NCI-H1417 (cell line): ENCODE data around the gene TMEM214.
A peak's percentile ranks its signal among the peaks of the same experiment; 100 is the strongest.
"Not testable (repeated sequence)": the region's sequence is repeated elsewhere in the genome, so short reads cannot be mapped to it uniquely, and the experiment has no call there.

Experiments used
- DNase-seq, 3 experiments: peaks; one replicate each; lab custom pipeline; 2025; lab: John Stamatoyannopoulos, UW

The TMEM214 gene

DNA sequence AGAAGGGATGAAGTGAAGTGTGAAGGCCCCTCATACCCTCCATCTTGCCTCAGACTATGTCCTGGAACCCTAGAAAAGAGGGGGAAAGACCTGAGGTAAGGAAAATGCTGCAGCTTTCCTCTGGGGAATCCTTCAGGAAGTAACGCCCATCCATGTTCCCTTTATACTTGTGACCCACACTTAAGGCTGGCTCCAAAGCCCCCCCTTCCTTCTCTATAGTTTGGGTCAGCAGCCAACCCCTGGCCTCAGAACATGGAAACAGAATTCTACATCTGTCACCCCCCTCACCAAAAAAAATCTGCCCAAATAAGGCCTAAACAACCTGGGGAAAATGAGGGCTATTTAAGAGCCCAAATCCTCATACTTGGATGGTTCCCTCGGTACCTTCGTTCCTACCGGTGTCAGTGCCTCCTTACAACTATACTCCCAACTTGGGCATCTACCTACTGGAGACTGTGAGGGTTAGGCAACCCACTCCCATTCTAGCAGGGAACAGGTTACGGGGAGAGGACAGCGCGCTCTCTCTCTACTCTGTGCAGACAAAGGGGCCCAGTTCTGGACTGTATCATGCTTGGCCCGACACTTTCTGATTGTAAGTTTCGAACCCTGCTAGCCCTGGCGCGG, 38.0 kb downstream of the TMEM214 start:
- no peak for DNase-seq

DNA sequence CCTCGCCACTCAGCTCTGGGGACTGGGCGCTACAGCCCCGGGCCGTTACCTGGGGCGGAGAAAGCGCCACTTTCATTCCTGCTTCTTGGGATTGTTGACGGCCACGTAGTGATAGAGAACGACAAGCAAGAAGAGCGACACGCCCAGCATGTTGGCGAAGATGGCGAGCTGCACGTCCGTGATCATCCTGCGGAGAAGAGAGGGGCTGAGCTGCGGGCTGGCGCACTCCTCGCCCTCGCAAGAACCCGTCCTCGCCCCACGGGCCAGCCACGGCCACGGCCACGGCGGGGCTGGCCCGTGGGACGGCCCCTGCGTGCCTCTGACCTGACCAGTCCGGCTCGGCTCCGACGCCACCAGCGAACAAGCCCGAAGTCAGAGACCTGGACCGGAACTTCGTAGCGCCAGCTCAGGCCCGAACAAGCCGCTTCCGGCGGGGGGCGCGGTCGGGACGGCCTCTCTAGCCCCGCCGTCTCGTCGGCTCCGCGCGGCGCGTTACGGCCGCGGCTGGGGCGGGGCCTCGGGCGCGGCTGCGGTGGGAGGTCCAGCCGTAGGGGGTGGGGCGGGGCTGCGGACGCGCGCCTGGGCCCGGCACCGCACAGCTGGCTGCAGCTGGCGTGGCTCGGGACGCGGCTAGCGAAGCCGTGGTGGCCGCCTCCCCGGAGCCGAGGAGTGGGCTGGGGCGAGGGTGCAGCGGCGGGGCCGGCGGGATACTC, 38.7 kb downstream of the TMEM214 start, which contains the start of gene OST4:
OST4 (minus strand) TSS at position 378 of the 713 bp plus-strand sequence.
- peak; percentile 93 to 98 (median 95) for DNase-seq

DNA sequence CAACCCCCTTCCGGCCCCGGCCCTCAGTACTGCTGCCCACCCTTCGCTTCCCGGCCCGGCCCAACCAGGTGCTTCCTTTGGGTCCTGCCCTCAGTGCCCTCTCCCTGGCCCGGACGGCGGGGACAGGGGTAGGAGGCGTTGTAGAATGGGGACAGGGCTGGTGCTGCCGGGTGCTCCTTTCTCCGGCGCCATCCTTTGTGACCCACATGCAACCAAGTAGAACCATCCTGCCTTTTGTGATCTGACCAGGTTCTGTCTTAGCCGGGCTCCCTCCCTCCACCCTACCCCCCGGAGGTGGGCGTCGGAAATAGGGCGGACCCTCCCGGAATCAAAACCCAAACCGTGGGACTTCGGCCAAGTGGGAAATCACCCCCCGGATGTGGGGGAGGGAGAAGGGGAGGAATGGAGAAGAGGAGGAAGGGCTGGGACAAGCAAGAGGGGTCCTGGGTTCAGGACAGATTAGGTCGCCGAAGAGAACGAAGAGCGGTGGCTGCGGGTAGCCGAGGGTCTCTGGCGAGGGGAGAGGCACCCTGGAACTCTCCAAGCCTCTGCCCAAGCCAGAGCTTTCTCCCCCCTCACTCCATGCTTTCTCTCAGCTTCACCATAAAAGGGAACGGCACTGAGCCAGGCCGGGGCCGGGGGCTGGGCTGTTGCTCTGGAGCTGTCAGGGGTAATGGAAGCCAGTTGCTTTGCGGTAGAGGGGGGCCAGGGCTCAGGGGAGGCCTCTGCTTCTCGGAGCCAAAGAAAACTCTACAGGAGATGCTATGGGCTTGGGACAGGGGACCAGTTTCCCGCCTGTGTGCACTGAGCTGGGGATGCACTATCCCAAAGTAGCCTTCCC, 39.4 kb downstream of the TMEM214 start:
- no peak for DNase-seq

DNA sequence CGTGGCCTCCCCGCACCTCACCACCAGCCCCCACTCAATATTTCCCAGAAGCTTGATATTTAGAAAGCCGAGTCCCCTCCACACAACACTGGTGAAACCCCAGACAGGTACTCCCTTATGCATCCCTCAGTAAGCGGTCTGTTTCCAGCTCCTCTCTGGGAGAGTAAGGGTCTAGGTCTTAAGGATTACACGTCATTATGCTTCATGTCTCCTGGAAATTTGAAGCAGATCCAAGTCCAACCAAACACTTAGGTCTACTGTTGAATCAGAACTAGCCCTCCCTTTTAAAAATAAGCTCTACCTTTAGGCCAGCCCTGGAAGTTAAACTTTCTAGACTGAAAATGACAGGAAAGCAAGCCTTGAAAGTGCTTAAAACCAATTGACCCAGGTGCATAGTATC, 40.2 kb downstream of the TMEM214 start:
- DNase-seq, result no peak

DNA sequence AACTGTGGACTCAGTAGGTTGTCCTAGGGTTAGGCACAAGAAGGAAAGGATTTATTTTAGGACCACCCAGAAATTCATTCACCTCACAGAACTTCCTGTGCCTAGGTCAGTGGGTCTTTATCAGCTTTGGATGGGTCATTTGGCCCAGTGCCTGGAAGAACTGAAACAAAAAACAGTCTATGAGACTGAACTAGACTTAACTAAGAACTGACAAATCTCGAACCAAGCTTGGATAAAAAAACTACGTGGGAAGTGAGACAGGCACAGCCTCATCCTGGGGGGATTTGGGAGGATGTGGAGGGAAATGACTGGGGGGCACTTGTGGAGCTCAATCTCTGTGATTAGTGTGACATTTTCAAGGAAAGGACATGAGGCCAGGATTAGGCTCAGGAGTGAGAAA, 41.0 kb downstream of the TMEM214 start:
- DNase-seq, result no peak

DNA sequence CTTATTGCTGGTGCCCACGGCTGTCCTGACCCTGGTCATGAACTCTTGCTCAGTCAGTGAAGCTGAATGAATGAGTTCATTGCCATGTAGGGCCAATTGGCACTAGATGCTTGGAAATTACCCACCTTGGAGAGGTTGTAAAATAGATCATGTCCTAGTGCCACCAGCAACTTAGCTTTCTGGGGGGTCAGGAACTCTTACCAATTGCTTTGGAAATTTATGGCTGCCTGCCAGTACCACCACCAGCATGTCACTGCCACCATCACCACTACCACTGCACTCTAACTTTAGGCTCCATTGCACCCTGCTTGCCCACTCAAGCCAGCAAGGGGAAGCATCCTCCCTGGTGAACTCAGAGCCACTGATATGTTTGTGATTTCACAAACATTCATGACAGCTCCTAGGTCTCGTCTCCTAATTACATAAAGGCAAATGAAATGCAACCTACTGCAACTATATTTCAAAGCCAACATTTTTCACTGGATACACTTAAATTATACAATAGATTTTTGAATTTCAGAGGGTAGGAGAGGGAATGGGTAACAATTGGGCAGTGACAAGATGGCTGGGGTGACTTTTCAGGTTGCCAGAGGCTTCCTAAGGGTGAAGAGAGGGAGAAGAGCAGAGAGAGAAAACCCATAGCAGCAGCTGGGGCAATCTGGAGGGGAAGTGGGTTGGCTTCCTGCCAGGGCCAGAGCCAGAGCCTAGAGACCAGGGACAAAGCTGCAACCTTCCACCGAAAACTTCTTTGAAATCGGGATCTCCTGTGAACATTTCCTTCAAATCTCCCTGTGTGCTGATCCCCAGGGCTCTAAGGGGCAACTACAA, 42.2 kb downstream of the TMEM214 start:
- DNase-seq, result peak in 1 of 3 experiments; percentile 33

DNA sequence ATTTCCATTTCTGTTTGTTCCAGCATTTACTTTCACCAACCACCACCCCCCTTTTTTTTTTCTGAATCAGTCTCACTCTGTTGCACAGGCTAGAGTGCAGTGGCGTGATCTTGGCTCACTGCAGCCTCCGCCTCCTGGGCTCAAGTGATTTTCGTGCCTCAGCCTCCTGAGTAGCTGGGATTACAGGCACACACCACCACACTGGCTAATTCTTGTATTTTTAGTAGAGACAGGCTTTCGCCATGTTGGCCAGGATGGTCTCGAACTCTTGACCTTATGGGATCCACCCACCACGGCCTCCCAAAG, 42.8 kb downstream of the TMEM214 start:
- not testable (repeated sequence) for DNase-seq

DNA sequence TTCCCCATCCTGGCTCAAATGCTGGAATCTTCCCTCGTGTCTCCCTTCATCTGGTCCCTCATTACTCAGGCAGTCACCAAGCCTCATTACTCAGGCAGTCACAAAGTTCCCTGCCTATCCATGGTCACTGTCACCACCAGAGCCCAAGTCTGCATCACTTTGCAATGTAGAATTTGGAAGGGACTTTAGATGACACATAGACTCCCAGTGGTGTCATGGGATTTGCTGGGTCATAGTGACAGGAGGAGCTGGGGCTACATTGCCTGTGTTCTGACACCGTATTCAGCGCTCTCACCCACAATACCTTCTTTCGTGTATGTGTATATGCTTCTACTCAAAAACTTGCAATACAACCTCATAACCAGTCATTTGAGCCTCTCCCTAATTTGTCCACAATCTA, 43.6 kb downstream of the TMEM214 start:
- DNase-seq, result no peak

DNA sequence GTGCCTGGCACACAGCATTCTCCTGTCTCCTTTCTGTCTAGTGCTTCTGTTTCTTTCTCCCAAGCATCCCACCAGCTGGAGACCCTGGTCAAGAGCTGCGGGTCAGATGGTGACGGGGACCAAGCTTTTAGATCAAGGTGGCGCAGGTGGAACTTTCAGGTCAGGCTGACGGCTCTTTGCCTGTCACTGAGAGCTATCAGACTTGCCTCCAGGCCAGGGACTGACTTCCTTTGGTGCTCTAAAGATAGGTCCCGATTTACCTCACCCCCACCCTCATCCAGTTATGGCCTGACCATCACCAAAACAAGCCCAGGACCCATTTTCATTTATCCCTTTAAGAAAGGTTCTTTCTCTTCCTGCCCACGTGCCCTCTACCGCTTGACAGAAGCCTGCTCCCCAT, 44.5 kb downstream of the TMEM214 start:
- no peak for DNase-seq

DNA sequence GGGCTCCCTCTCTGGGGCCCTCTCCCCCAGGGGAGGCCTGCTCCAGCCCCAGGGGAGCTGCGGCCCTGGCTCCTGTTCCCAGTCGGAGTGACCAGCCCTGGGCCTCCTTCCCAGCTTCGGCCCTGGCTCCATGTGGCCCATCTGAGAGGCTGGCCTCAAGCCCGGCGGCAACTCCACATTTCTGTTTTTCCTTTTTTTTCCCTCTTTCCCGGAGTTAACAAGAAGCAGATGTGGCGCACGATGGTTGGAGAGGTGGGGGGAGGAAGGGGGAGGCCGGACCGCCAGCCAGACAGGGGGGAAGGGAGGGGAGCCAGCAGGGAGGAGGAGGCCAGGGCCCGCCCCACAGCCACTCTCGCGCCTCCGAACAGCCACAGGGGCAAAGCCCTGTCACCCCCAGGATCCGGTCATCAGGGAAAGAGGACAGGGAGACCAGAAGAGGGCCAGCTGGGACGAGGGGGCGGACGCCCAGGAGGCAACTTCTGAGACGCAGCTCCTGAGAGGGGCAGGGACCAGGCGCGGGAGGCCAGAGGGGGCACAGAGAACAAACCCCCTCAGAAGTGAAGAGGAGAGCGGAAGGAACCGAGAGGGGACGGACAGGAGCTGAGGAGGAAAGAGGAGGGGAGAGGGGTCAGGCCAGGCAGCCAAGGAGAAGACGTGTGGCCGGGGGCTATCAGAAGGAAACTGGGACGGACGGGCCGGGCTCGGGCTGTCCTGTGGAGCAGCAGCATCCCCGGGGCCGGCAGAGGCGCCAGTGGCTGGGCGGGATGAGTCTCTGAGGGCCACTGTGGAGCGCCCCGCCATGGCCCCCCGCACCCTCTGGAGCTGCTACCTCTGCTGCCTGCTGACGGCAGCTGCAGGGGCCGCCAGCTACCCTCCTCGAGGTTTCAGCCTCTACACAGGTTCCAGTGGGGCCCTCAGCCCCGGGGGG, 45.8 kb downstream of the TMEM214 start, which contains the start of gene EMILIN1:
EMILIN1 (plus strand) TSS at position 349 of the 928 bp plus-strand sequence; CDS start at position 800, 451 bp downstream.
- no peak for DNase-seq

DNA sequence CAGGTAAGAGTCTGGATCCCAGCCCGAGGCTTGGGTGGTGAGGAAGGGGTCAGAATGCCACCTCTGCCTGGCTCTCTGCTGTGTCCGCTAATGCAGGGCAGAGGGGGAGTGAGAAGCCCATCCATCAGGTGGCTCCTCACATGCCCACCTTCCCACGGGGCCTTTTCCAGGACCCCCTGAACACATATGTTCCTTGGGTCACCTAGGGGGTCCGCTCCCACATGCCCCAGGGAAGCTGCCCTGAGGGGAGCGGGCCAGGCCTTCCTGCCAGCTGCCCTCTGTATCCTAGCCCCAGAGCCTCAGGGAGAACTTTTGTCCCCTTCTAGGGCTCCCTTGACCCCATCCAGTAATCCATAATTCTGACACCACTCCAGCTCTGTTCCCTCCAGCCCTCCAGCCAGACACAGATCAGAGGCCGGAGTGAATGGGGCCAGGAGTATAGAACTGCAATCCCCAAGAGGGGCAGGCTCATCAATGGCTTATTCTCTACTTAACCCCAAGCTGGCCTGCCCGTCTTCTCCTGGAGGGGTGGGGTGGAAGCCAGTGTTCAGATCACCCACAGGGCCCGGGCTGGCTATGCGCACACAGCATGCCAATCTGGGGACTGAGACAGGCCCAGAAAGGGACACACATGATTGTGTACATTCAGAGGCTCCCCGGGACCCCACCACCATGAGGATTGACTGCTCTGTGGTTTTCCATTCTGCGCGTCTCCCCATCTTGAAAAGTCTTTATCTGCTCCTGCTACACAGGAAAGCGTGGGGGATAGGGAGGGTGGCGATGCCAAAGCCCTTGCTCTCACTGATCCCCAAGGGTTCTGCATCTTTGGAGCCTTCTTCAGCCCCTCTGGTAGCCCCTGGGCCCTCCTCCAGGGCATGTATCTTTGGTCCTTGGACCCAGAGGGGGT, 46.7 kb downstream of the TMEM214 start:
- DNase-seq, result no peak

DNA sequence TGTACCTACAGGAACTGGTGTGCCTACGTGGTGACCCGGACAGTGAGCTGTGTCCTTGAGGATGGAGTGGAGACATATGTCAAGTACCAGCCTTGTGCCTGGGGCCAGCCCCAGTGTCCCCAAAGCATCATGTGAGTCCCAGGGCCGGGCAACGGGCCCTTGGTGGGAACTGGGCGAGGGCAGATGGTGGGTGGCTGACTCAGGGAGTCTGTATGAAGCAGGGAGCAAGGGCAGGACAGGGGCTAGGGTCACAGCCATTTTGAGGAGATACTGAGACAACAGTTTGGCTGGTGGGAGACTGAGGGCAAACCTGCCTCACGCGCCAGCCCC, 47.3 kb downstream of the TMEM214 start:
- no peak for DNase-seq

DNA sequence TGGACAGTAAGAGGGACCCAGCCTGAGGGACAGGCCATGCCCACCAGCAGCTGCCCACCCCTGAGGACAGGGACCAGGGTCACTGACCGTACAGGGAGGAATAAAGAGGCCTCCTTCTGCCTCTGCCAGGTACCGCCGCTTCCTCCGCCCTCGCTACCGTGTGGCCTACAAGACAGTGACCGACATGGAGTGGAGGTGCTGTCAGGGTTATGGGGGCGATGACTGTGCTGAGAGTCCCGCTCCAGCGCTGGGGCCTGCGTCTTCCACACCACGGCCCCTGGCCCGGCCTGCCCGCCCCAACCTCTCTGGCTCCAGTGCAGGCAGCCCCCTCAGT, 47.8 kb downstream of the TMEM214 start:
- no peak for DNase-seq

DNA sequence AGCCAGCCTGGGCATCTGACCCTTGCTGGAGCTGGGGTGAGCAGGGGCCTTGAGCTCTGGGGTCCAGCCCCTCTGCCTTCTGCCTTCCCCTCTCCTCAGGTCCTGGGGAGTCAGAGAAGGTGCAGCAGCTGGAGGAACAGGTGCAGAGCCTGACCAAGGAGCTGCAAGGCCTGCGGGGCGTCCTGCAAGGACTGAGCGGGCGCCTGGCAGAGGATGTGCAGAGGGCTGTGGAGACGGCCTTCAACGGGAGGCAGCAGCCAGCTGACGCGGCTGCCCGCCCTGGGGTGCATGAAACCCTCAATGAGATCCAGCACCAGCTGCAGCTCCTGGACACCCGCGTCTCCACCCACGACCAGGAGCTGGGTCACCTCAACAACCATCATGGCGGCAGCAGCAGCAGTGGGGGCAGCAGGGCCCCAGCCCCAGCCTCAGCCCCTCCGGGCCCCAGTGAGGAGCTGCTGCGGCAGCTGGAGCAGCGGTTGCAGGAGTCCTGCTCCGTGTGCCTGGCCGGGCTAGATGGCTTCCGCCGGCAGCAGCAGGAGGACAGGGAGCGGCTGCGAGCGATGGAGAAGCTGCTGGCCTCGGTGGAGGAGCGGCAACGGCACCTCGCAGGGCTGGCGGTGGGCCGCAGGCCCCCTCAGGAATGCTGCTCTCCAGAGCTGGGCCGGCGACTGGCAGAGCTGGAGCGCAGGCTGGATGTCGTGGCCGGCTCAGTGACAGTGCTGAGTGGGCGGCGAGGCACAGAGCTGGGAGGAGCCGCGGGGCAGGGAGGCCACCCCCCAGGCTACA, 49.4 kb downstream of the TMEM214 start:
- no peak for DNase-seq

DNA sequence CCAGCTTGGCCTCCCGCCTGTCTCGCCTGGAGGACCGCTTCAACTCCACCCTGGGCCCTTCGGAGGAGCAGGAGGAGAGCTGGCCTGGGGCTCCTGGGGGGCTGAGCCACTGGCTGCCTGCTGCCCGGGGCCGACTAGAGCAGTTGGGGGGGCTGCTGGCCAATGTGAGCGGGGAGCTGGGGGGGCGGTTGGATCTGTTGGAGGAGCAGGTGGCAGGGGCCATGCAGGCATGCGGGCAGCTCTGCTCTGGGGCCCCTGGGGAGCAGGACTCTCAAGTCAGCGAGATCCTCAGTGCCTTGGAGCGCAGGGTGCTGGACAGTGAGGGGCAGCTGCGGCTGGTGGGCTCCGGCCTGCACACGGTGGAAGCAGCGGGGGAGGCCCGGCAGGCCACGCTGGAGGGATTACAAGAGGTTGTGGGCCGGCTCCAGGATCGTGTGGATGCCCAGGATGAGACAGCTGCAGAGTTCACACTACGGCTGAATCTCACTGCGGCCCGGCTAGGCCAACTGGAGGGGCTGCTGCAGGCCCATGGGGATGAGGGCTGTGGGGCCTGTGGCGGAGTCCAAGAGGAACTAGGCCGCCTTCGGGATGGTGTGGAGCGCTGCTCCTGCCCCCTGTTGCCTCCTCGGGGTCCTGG, 50.1 kb downstream of the TMEM214 start:
- DNase-seq, result no peak

DNA sequence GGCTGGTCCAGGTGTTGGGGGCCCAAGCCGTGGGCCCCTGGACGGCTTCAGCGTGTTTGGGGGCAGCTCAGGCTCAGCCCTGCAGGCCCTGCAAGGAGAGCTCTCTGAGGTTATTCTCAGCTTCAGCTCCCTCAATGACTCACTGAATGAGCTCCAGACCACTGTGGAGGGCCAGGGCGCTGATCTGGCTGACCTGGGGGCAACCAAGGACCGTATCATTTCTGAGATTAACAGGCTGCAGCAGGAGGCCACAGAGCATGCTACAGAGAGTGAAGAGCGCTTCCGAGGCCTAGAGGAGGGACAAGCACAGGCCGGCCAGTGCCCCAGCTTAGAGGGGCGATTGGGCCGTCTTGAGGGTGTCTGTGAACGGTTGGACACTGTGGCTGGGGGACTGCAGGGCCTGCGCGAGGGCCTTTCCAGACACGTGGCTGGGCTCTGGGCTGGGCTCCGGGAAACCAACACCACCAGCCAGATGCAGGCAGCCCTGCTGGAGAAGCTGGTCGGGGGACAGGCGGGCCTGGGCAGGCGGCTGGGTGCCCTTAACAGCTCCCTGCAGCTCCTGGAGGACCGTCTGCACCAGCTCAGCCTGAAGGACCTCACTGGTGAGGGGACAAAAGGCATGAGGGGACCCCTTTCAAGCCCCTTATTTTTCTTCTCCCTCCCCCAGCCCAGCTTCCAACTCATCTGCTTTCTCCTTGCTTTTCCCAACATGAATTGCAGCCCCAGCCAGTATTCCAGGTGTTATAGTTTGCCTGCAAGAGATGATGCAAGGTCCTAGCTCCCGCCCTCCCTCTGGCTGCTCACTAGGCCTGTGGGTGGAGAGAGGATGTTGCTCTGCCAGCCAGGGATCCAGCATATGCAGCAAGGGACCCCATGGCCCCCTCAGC, 50.9 kb downstream of the TMEM214 start:
- no peak for DNase-seq

DNA sequence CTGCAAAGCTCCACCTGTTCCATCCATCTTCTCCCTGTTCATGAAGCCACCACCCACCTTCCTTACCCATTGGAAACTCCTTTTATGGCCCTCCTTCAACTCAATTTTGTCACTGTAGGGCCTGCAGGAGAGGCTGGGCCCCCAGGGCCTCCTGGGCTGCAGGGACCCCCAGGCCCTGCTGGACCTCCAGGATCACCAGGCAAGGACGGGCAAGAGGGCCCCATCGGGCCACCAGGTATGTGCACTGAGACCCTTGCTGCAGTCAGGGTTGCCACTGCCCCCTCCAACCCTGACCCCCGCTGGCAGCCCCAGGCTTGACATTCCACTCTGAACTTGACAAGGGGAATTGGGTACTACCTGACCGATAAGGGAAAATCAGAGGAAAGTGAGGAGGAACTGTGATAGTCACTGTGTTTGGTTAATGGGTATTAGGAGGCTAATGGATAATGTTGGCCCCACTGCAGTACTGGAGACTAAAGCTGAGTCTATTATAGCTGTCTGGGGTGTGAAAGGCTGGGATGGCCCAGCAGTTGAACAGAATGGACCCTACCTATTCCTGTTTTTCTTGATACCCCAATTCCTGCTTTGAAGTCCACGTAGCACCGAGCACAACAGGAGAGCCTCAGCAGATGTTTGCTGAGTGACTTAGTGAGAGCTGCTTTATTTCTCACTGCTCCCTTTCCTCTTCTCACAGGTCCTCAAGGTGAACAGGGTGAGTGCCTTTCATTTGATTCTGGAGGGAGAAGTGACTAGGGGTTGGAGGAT, 51.7 kb downstream of the TMEM214 start:
- DNase-seq, result no peak
